Fibroblast of mammary gland (primary cell): ENCODE measurements around the gene FAM124A.
A peak's percentile ranks its signal among the peaks of the same experiment; 100 is the strongest.

Experiments
- DNase-seq: peaks from one replicate; pipeline ENCODE4 v3.0.0-alpha.2; 2010; ENCODE audit warnings: low read depth
- H3K4me3 ChIP-seq: 2 replicates; pipeline ENCODE4 v1.5.1; 2011; ENCODE audit warnings: low read depth, mild to moderate bottlenecking, low read length, moderate library complexity; ENCODE audit not compliant: control insufficient read depth
- TF ChIP-seq, protein P1 (sequence below): conservative IDR thresholded peaks from 2 replicates; pipeline ENCODE4 v1.5.1; 2011; ENCODE audit warnings: low read depth, low read length, inconsistent platforms; ENCODE audit not compliant: control insufficient read depth, insufficient read depth

The FAM124A gene

GRCh38 chr13:51325837-51326236 is 103.6 kb downstream of the FAM124A start:
- TF ChIP-seq, protein P1, sequence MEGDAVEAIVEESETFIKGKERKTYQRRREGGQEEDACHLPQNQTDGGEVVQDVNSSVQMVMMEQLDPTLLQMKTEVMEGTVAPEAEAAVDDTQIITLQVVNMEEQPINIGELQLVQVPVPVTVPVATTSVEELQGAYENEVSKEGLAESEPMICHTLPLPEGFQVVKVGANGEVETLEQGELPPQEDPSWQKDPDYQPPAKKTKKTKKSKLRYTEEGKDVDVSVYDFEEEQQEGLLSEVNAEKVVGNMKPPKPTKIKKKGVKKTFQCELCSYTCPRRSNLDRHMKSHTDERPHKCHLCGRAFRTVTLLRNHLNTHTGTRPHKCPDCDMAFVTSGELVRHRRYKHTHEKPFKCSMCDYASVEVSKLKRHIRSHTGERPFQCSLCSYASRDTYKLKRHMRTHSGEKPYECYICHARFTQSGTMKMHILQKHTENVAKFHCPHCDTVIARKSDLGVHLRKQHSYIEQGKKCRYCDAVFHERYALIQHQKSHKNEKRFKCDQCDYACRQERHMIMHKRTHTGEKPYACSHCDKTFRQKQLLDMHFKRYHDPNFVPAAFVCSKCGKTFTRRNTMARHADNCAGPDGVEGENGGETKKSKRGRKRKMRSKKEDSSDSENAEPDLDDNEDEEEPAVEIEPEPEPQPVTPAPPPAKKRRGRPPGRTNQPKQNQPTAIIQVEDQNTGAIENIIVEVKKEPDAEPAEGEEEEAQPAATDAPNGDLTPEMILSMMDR, result no peak
- no peak for DNase-seq
- no peak overlapping the region for H3K4me3 ChIP-seq

DNA sequence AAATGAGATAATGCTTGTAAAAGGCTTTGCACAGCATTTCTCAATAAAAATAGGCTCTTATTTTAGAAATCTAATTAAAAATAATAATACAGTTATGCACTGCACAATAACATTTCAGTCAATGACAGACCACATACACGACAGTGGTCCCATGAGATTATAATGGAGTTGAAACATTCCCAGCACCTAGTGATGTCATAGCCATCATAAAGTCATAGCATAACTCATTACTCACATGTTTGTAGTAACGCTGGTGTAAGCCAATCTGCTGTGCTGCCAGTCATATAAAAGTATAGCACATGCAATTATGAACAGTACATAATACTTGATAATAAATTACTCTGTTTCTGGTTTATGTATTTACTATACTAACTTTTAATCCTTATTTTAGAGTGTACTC is 104.6 kb downstream of the FAM124A start:
- H3K4me3 ChIP-seq, result no peak overlapping the region
- TF ChIP-seq, protein P1, result no peak
- peak; percentile 31 for DNase-seq

DNA sequence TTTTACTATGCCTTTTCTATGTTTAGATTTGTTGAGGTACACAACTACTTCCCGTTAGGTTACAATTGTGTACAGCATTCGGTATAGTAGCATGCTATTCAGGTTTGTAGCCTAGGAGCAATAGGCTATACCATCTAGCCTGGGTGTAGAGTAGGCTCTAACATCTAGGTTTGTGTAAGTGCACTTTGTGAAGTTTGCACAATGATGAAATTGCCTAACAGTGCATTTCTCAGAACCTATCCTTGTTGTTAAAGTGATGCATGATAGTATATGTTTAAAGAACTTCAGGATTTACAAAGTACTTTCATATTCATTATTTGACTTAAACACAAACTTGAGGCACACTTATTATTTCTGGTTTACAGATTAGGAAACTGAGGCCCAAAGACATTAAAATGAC is 105.8 kb downstream of the FAM124A start:
- DNase-seq, result no peak
- TF ChIP-seq, protein P1, result no peak
- no peak overlapping the region for H3K4me3 ChIP-seq

GRCh38 chr13:51328488-51328887 is 106.3 kb downstream of the FAM124A start:
- TF ChIP-seq, protein P1, result no peak
- H3K4me3 ChIP-seq, result no peak overlapping the region
- no peak for DNase-seq

DNA sequence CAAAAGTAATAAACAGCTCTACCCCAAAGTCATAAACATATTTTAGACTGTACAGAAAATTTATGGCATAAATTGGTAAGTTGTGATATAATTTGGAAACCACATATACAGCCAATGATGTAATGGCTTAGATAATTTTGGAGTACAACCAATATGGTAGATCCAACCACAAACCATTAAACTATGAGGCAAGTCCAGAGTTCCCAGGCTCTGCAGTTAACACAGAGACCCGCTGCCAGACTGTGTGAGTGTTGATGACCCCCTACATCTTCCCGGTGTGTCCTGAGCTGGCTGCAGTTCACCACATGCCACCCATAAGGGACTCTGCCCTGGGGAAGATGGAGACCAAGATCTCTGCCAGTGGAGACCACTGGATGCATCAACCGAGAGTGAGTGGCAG is 107.4 kb downstream of the FAM124A start:
- DNase-seq, result no peak
- no peak overlapping the region for H3K4me3 ChIP-seq
- TF ChIP-seq, protein P1, result no peak

GRCh38 chr13:51330791-51331190 is 108.6 kb downstream of the FAM124A start:
- no peak overlapping the region for H3K4me3 ChIP-seq
- DNase-seq, result peak; percentile 49
- TF ChIP-seq, protein P1, result no peak

- H3K4me3 ChIP-seq, result no peak overlapping the region
- TF ChIP-seq, protein P1, result no peak
- no peak for DNase-seq
Measured at GRCh38 chr13:51331354-51331861, 109.2 kb downstream of the FAM124A start.
